Peyer's patch (tissue), 4 donors: ENCODE measurements around the gene OAS2. TPM values are rescaled to one million over a fixed set of nuclear protein-coding genes. Genes with fewer than 3 reads are reported as not detected.
"Not testable (repeated sequence)": the region's sequence is repeated elsewhere in the genome, so short reads cannot be mapped to it uniquely, and the experiment has no call there.

Source experiments
- DNase-seq, 3 donors: peaks; one replicate each; pipeline ENCODE4 v3.0.0-alpha.2; 2017 to 2019
- H3K27ac ChIP-seq, 4 donors: fragments of 200-600 bp; sonication (generic); one replicate each; pipeline ENCODE4 v1.5.1; 2016 to 2019
- H3K27me3 ChIP-seq, 2 donors: fragments of 200-600 bp; sonication (generic); one replicate each; pipeline ENCODE4 v1.5.1; 2019
- H3K36me3 ChIP-seq, 3 donors: fragments of 200-600 bp; sonication (generic); one replicate each; pipeline ENCODE4 v1.5.1; 2016 to 2019
- H3K4me1 ChIP-seq, 4 donors: fragments of 200-600 bp; sonication (generic); one replicate each; pipeline ENCODE4 v1.5.1; 2016 to 2019
- H3K4me3 ChIP-seq, 4 donors: fragments of 200-600 bp; sonication (generic); 1 replicate in 3 of 4; 2 replicates in 1 of 4; pipeline ENCODE4 v1.5.1; 2016 to 2019; ENCODE audit warnings: mild to moderate bottlenecking in 1 of 4
- H3K9me3 ChIP-seq, 4 donors: fragments of 200-600 bp; sonication (generic); one replicate each; pipeline ENCODE4 v1.5.1; 2016 to 2019; ENCODE audit warnings: mild to moderate bottlenecking in 1 of 4
- POLR2A ChIP-seq, 2 donors: fragments of 450-650 bp; IDR thresholded peaks; one replicate each; pipeline ENCODE4 v1.5.1; 2017; ENCODE audit warnings: antibody characterized with exemption in 2 of 2, mild to moderate bottlenecking in 2 of 2, moderate library complexity in 2 of 2
- total RNA-seq, 4 donors: library from RNA; depleted of rRNA; stranded (reverse); fragments of >200 nt; gene quantifications; one replicate each; pipeline ENCODE4 v1.1.0, GENCODE V29; 2016
- TF ChIP-seq, protein P1 (sequence below), 6 experiments: fragments of 450-650 bp in 4 of 6; fragments of 200-600 bp in 2 of 6; sonication (generic) in 1 of 6; IDR thresholded peaks; one replicate each; pipeline ENCODE4 v1.5.1; 2017 to 2019; ENCODE audit warnings: antibody characterized with exemption in 6 of 6, mild to moderate bottlenecking in 3 of 6, moderate library complexity in 1 of 6

OAS2 gene
- total RNA-seq, 4 donors from 2014 or later: 1.3 to 18.2 (median 3.5) TPM

GRCh38 chr12:112987561-112987960 is 9.2 kb downstream of the OAS2 start:
- Histone ChIP-seq H3K9me3 (no peaks in the 10 kb centered on the region), H3K36me3 (peaks cover 0 to 4% (median 0%) of the 10 kb centered on the region in 3 donors), H3K27me3 (no peaks in the 10 kb centered on the region), H3K4me3 (no peak overlapping the region), H3K27ac (no peak overlapping the region), H3K4me1 (no peaks in the 10 kb centered on the region)
- no peak for DNase-seq
- TF ChIP-seq POLR2A (IDR thresholded peaks at IDR 0.05): no peak
- TF ChIP-seq, protein P1, sequence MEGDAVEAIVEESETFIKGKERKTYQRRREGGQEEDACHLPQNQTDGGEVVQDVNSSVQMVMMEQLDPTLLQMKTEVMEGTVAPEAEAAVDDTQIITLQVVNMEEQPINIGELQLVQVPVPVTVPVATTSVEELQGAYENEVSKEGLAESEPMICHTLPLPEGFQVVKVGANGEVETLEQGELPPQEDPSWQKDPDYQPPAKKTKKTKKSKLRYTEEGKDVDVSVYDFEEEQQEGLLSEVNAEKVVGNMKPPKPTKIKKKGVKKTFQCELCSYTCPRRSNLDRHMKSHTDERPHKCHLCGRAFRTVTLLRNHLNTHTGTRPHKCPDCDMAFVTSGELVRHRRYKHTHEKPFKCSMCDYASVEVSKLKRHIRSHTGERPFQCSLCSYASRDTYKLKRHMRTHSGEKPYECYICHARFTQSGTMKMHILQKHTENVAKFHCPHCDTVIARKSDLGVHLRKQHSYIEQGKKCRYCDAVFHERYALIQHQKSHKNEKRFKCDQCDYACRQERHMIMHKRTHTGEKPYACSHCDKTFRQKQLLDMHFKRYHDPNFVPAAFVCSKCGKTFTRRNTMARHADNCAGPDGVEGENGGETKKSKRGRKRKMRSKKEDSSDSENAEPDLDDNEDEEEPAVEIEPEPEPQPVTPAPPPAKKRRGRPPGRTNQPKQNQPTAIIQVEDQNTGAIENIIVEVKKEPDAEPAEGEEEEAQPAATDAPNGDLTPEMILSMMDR (IDR thresholded peaks at IDR 0.05): no peak

- H3K36me3 ChIP-seq: peaks cover 0 to 4% (median 0%) of the 10 kb centered on the region in 3 donors
- no peaks in the 10 kb centered on the region for H3K27me3 ChIP-seq
Observed at GRCh38 chr12:112988224-112988623, 9.9 kb downstream of the OAS2 start.

DNA sequence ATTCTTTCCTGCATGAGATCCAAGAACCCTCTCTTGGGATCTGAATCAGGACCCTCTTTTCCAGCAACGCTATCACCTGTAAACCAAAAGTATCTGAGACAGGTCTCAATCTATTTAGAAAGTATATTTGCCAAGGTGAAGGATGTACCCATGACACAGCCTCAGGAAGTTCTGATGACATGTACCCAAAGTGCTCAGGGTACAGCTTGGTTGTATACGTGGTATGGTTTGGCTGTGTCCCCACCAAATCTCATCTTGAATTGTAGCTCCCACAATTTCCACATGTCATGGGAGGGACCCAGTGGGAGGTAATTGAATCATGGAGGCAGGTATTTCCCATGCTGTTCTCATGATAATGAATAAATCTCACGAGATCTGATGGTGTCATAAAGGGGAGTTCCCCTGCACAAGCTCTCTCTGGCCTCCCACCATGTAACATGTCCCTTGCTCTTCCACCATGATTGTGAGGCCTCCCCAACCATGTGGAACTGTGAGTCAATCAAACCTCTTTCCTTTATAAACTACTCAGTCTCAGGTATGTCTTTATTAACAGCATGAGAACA is 10.6 kb downstream of the OAS2 start:
- H3K27ac ChIP-seq: peak overlapping the region in 1 of 4 donors; percentile 3
- H3K36me3 ChIP-seq, H3K4me1 ChIP-seq, H3K27me3 ChIP-seq, H3K9me3 ChIP-seq, DNase-seq, H3K4me3 ChIP-seq: not testable (repeated sequence)

More at GRCh38 chr12:112988224-112988623, 9.9 kb downstream of the OAS2 start:
- no peak overlapping the region for H3K4me3 ChIP-seq
- peak overlapping the region in 1 of 4 donors; percentile 3 for H3K27ac ChIP-seq
- no peak for TF ChIP-seq POLR2A (IDR thresholded peaks at IDR 0.05)
- TF ChIP-seq, protein P1 (IDR thresholded peaks at IDR 0.05): no peak
- no peak for DNase-seq
- no peaks in the 10 kb centered on the region for H3K9me3 ChIP-seq
- H3K4me1 ChIP-seq: no peaks in the 10 kb centered on the region

GRCh38 chr12:112989806-112990205 is 11.5 kb downstream of the OAS2 start:
- DNase-seq: peak in 1 of 3 donors; percentile 28
- TF ChIP-seq POLR2A (IDR thresholded peaks at IDR 0.05): no peak
- TF ChIP-seq, protein P1 (IDR thresholded peaks at IDR 0.05): no peak
- H3K4me3 ChIP-seq: no peak overlapping the region
- H3K9me3 ChIP-seq: no peaks in the 10 kb centered on the region
- no peak overlapping the region for H3K27ac ChIP-seq
- H3K36me3 ChIP-seq: peaks cover 0 to 4% (median 0%) of the 10 kb centered on the region in 3 donors
- H3K4me1 ChIP-seq: no peaks in the 10 kb centered on the region
- no peaks in the 10 kb centered on the region for H3K27me3 ChIP-seq

- H3K27me3 ChIP-seq: no peaks in the 10 kb centered on the region
- no peaks in the 10 kb centered on the region for H3K4me1 ChIP-seq
- TF ChIP-seq POLR2A (IDR thresholded peaks at IDR 0.05): no peak
- TF ChIP-seq, protein P1 (IDR thresholded peaks at IDR 0.05): peak; percentile 66 to 94 (median 84)
- DNase-seq: peak in 2 of 3 donors; percentile 48 to 79
- H3K4me3 ChIP-seq: no peak overlapping the region
- no peak overlapping the region for H3K27ac ChIP-seq
- no peaks in the 10 kb centered on the region for H3K9me3 ChIP-seq
- peaks cover 0 to 5% (median 0%) of the 10 kb centered on the region in 3 donors for H3K36me3 ChIP-seq
Observed at GRCh38 chr12:112992541-112993398, 14.5 kb downstream of the OAS2 start.

- Histone ChIP-seq H3K36me3 (peaks cover 0 to 11% (median 0%) of the 10 kb centered on the region in 3 donors), H3K27ac (no peak overlapping the region), H3K27me3 (no peaks in the 10 kb centered on the region), H3K4me3 (no peak overlapping the region), H3K9me3 (no peaks in the 10 kb centered on the region), H3K4me1 (no peaks in the 10 kb centered on the region)
- TF ChIP-seq, protein P1 (IDR thresholded peaks at IDR 0.05): no peak
- TF ChIP-seq POLR2A (IDR thresholded peaks at IDR 0.05): no peak
- no peak for DNase-seq
Observed at GRCh38 chr12:112995008-112995407, 16.7 kb downstream of the OAS2 start.
